ENCODE measurements around the gene SMIM21.

The SMIM21 gene

GRCh38 chr18:75427603-75428002, at the start of gene SMIM21:
Gene SMIM21 (minus strand): TSS chr18:75427703. CDS start chr18:75427563, 140 bp downstream.
- DNase-seq (ENCODE audit: low read depth), result no peak

- DNase-seq (ENCODE audit: low read depth), result peak; percentile 77
Measured at GRCh38 chr18:75475228-75475627, 47.7 kb upstream of the SMIM21 start.

GRCh38 chr18:75474332-75474731, 46.8 kb upstream of the SMIM21 start:
- DNase-seq (ENCODE audit: low read depth), result no peak

- no peak for DNase-seq (ENCODE audit: low read depth)
Measured at GRCh38 chr18:75473316-75473715, 45.8 kb upstream of the SMIM21 start.

GRCh38 chr18:75472906-75473305, 45.4 kb upstream of the SMIM21 start:
- no peak for DNase-seq (ENCODE audit: low read depth)

- no peak for DNase-seq (ENCODE audit: low read depth)
Measured at GRCh38 chr18:75472396-75472795, 44.9 kb upstream of the SMIM21 start.

- DNase-seq (ENCODE audit: low read depth), result no peak
Measured at GRCh38 chr18:75471850-75472249, 44.3 kb upstream of the SMIM21 start.

GRCh38 chr18:75467851-75468250, 40.3 kb upstream of the SMIM21 start:
- DNase-seq (ENCODE audit: low read depth), result no peak

GRCh38 chr18:75467281-75467795, 39.8 kb upstream of the SMIM21 start:
- no peak for DNase-seq (ENCODE audit: low read depth)

- DNase-seq (ENCODE audit: low read depth), result no peak
Measured at GRCh38 chr18:75464356-75464755, 36.9 kb upstream of the SMIM21 start.

- DNase-seq (ENCODE audit: low read depth), result no peak
Measured at GRCh38 chr18:75462178-75462832, 34.8 kb upstream of the SMIM21 start.

GRCh38 chr18:75456199-75456631, 28.7 kb upstream of the SMIM21 start:
- no peak for DNase-seq (ENCODE audit: low read depth)

- DNase-seq (ENCODE audit: low read depth), result peak; percentile 18
Measured at GRCh38 chr18:75455249-75456198, 28.0 kb upstream of the SMIM21 start.

- DNase-seq (ENCODE audit: low read depth), result no peak
Measured at GRCh38 chr18:75454022-75454795, 26.7 kb upstream of the SMIM21 start.

GRCh38 chr18:75450906-75451305, 23.4 kb upstream of the SMIM21 start:
- no peak for DNase-seq (ENCODE audit: low read depth)

GRCh38 chr18:75441896-75442295, 14.4 kb upstream of the SMIM21 start:
- DNase-seq (ENCODE audit: low read depth), result no peak

- no peak for DNase-seq (ENCODE audit: low read depth)
Measured at GRCh38 chr18:75439348-75439747, 11.8 kb upstream of the SMIM21 start.

GRCh38 chr18:75438891-75439290, 11.4 kb upstream of the SMIM21 start:
- no peak for DNase-seq (ENCODE audit: low read depth)

- no peak for DNase-seq (ENCODE audit: low read depth)
Measured at GRCh38 chr18:75437979-75438378, 10.5 kb upstream of the SMIM21 start.

GRCh38 chr18:75433098-75433497, 5.6 kb upstream of the SMIM21 start:
- DNase-seq (ENCODE audit: low read depth), result no peak

- DNase-seq (ENCODE audit: low read depth), result peak; percentile 10
Measured at GRCh38 chr18:75429975-75430374, 2.5 kb upstream of the SMIM21 start.

GRCh38 chr18:75428490-75428889, 987 bp upstream of the SMIM21 start:
- no peak for DNase-seq (ENCODE audit: low read depth)

All from ELR (cell line).